CD4-positive, alpha-beta T cell treated with Interleukin-15 for 1 hour (primary cell): ENCODE measurements around the gene SNHG17.
"Not testable (repeated sequence)": the region's sequence is repeated elsewhere in the genome, so short reads cannot be mapped to it uniquely, and the experiment has no call there.

Experiments used
- DNase-seq: peaks from one replicate; pipeline ENCODE4 v3.0.0-alpha.2; 2020

SNHG17 gene

GRCh38 chr20:38434770-38435554 lies at the start of gene SNHG17:
Gene SNHG17 (minus strand): TSS chr20:38435328.
- peak; percentile 89 for DNase-seq

GRCh38 chr20:38479596-38479995 lies 44.5 kb upstream of the SNHG17 start:
- no peak for DNase-seq

DNA sequence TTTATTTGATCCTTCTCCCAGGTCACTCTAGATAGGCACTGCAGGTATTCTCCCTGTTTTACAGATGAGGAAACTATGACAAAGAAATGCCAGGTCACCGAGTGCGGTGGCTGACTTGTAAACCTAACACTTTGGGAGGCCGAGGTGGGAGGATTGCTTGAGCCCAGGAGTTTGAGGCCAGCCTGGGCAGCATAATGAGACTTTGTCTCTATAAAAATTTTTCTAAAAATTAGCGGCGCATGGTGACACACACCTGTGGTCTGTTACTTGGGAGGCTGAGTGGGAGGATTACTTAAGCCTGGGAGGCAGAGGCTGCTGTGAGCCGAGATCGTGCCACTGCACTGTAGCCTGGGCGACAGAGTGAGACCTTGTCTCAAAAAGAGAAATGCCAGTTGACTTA lies 42.6 kb upstream of the SNHG17 start:
- DNase-seq: no peak

GRCh38 chr20:38473367-38473795 lies 38.3 kb upstream of the SNHG17 start:
- DNase-seq: no peak

- DNase-seq: peak; percentile 98
Observed at GRCh38 chr20:38472513-38473366, 37.6 kb upstream of the SNHG17 start, which contains the start of gene RALGAPB. Gene RALGAPB (plus strand): TSS chr20:38472843. CDS start chr20:38488433, 15,590 bp downstream.

DNA sequence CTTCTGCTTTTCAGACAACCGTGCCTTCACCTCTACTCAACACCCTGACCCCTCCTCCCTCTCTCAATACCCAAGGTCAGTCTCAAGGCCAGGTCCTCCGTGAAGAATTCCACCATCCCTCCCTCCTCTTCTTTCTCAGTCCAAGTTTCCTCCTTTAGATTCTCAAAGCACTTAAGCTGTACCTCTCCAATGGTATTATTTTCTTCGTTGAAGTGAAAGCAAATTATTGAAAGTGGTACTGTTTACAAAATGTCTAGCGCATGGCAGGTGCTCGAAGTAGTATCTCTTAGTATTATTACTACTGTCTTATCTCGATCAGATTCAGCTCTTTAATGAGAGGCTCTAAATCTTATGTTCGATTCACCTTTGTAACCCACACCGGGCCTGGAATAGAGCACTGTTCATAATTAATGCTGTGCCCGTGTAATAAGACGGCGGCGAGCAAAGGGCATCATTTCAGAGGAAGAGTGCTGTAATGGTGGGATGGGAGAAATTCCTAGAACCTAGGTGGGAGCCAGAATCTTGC lies 36.9 kb upstream of the SNHG17 start:
- no peak for DNase-seq

GRCh38 chr20:38471245-38471644 lies 36.1 kb upstream of the SNHG17 start:
- DNase-seq: no peak

- DNase-seq: no peak
Observed at GRCh38 chr20:38466983-38467382, 31.9 kb upstream of the SNHG17 start.

DNA sequence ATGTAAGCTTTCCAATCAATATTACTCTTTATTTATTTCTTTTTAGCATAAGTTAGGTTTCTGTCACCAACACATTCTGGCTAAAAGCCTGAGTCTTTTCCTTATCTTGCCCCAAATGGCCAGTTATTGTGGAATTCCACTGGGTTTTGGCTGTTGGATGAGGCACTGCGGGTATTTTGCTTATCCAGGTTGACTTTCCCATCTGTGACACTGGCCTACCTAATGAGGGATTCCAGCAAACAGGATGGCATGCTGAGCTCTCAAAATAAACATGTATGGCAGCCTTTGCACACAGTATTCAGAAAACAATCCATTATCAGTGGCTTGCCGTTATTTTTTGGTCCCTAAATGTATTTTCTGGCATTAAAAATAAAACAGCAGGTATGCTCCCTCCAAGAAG lies 31.0 kb upstream of the SNHG17 start:
- DNase-seq: no peak

GRCh38 chr20:38461569-38461968 lies 26.4 kb upstream of the SNHG17 start:
- DNase-seq: not testable (repeated sequence)

DNA sequence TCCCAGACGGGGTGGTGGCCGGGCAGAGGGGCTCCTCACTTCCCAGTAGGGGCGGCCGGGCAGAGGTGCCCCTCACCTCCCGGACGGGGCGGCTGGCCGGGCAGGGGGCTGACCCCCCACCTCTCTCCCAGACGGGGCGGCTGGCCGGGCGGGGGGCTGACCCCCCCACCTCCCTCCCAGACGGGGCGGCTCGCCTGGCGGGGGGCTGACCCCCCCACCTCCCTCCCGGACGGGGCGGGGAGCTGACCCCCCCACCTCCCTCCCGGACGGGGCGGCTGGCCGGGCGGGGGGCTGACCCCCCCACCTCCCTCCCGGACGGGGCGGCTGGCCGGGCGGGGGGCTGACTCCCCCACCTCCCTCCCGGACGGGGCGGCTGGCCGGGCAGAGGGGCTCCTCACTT lies 26.0 kb upstream of the SNHG17 start:
- not testable (repeated sequence) for DNase-seq

GRCh38 chr20:38460631-38461030 lies 25.5 kb upstream of the SNHG17 start:
- DNase-seq: not testable (repeated sequence)

GRCh38 chr20:38460040-38460623 lies 25.0 kb upstream of the SNHG17 start:
- DNase-seq: no peak

- no peak for DNase-seq
Observed at GRCh38 chr20:38458314-38458713, 23.2 kb upstream of the SNHG17 start.

DNA sequence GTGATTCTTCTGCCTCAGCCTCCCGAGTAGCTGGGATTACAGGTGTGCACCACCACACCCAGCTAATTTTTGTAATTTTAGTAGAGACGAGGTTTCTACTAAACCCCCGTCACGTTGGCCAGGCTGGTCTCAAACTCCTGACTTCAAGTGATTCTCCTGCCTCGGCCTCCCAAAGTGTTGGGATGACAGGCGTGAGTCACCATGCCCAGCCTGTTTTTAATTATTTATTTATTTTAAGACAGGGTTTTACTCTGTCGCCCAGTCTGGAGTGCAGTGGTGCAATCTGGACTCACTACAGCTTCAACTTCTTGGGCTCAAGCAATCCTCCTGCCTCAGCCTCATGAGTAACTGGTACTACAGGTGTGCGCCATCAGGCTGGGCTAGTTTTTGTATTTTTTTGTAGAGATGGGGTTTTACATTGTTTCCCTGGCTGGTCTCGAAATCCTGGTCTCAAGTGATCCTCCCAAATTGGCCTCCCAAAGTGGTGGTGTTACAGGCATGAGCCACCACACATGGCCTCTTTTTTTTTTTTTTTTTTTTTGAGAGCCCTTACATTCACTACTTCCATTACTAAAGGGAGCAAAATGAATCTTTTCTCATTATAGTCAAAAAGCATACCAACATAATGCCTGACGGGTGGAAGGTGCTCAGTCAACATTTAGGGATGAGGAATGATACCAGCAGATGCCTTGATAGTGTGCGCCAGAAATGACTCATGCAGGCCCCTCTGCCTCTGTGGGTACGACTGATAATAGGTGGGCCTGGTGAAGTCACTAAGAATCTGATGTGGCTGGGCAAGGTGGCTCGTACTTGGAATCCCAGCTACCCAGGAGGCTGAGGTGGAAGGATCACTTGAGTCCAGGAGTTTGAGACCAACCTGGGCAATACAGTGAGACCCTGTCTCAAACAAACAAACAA lies 19.7 kb upstream of the SNHG17 start:
- DNase-seq: no peak

- no peak for DNase-seq
Observed at GRCh38 chr20:38453941-38454340, 18.8 kb upstream of the SNHG17 start.

- DNase-seq: no peak
Observed at GRCh38 chr20:38452880-38453624, 17.9 kb upstream of the SNHG17 start.

- DNase-seq: no peak
Observed at GRCh38 chr20:38450412-38450975, 15.4 kb upstream of the SNHG17 start.

DNA sequence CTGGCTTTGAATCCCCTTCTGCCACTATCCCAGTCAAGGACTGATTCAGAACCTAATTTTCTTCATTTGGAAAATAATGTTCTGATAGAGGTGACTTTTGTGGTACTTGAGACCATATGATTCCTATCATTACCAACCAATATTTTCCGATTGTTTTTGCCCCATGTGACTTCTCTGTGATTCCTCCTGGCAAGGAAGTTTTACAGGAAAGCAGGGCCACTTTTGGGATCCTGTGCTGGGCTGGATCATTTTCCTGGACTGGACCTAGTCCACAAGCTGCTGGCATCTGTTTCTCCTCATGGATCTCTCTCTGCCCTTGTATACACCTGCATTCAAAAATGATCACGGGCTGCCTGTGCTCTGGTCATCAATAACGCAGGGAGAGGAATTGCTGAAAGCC lies 13.9 kb upstream of the SNHG17 start:
- DNase-seq: no peak

GRCh38 chr20:38447931-38448675 lies 13.0 kb upstream of the SNHG17 start:
- no peak for DNase-seq
